Panc1 (cell line): Measurements from ENCODE around the gene HEPH.

Source experiments
- CTCF ChIP-seq: fragments of 450-650 bp; IDR thresholded peaks from 2 replicates; pipeline ENCODE4 v1.5.1; 2017; ENCODE audit warnings: mild to moderate bottlenecking
- POLR2AphosphoS5 ChIP-seq: IDR thresholded peaks from 2 replicates; pipeline ENCODE4 v1.6.1; 2012; ENCODE audit warnings: mild to moderate bottlenecking, low read depth, low read length, moderate library complexity
- SIN3A ChIP-seq: IDR thresholded peaks from 2 replicates; pipeline ENCODE4 v1.6.1; 2012; ENCODE audit warnings: low read depth, mild to moderate bottlenecking, low read length, moderate library complexity, borderline replicate concordance; ENCODE audit not compliant: insufficient read depth

GRCh38 chrX:66200050-66200664 is 36.1 kb downstream of the HEPH start:
- TF ChIP-seq CTCF (no peak), SIN3A (no peak), POLR2AphosphoS5 (no peak)
